Astrocyte (in vitro differentiated cells and primary cell): ENCODE data around the gene PTMS. TPM values are rescaled to one million over a fixed set of nuclear protein-coding genes. Genes with fewer than 3 reads are reported as not detected.

ENCODE experiments used
- DNase-seq: peaks from one replicate; pipeline ENCODE4 v3.0.0-alpha.2; 2010; ENCODE audit warnings: low read depth
- FAIRE-seq: peaks from 2 replicates; lab custom pipeline; 2011; peaks lifted over from hg19 to GRCh38; lab: Jason Lieb, UNC
- H2AFZ ChIP-seq: 2 replicates; pipeline ENCODE4 v1.6.0; 2012; ENCODE audit warnings: low read depth, low read length, inconsistent platforms
- H3K27ac ChIP-seq: 2 replicates; pipeline ENCODE4 v1.5.1; 2011; ENCODE audit warnings: low read depth, low read length, inconsistent platforms
- H3K27me3 ChIP-seq: 2 replicates; pipeline ENCODE4 v1.6.0; 2011; ENCODE audit warnings: low read length, inconsistent platforms; ENCODE audit not compliant: insufficient read depth
- H3K36me3 ChIP-seq: 2 replicates; pipeline ENCODE4 v1.5.1; 2011; ENCODE audit warnings: low read length, inconsistent platforms; ENCODE audit not compliant: insufficient read depth
- H3K4me1 ChIP-seq: 2 replicates; pipeline ENCODE4 v1.5.1; 2011; ENCODE audit warnings: low read length, inconsistent platforms; ENCODE audit not compliant: insufficient read depth
- H3K4me2 ChIP-seq: 2 replicates; pipeline ENCODE4 v1.6.0; 2012; ENCODE audit warnings: low read length, inconsistent platforms
- H3K4me3 ChIP-seq: 2 replicates; pipeline ENCODE4 v1.5.1; 2011; ENCODE audit warnings: low read depth, mild to moderate bottlenecking, low read length, inconsistent platforms; ENCODE audit not compliant: insufficient read depth
- H3K79me2 ChIP-seq: 2 replicates; pipeline ENCODE4 v1.6.0; 2012; ENCODE audit warnings: mild to moderate bottlenecking, low read length, inconsistent platforms; ENCODE audit not compliant: insufficient read depth
- H3K9ac ChIP-seq: 2 replicates; pipeline ENCODE4 v1.6.0; 2012; ENCODE audit warnings: mild to moderate bottlenecking, low read length, inconsistent platforms
- H3K9me3 ChIP-seq: 2 replicates; pipeline ENCODE4 v1.5.1; 2012; ENCODE audit warnings: low read depth, mild to moderate bottlenecking, low read length, inconsistent platforms; ENCODE audit not compliant: insufficient read depth
- H4K20me1 ChIP-seq: 2 replicates; pipeline ENCODE4 v1.6.0; 2012; ENCODE audit warnings: low read length, inconsistent platforms; ENCODE audit not compliant: insufficient read depth
- H3K27ac Mint-ChIP-seq: one replicate; pipeline ENCODE4 v1.8.0; 2021; ENCODE audit warnings: mild to moderate bottlenecking, mixed read lengths; ENCODE audit not compliant: unreplicated experiment
- H3K27me3 Mint-ChIP-seq: one replicate; pipeline ENCODE4 v1.8.0; 2021; ENCODE audit warnings: low read depth, mixed read lengths; ENCODE audit not compliant: unreplicated experiment
- H3K36me3 Mint-ChIP-seq: one replicate; pipeline ENCODE4 v1.8.0; 2021; ENCODE audit warnings: low read depth, mixed read lengths; ENCODE audit not compliant: unreplicated experiment
- H3K4me1 Mint-ChIP-seq: one replicate; pipeline ENCODE4 v1.8.0; 2021; ENCODE audit warnings: low read depth, mixed read lengths; ENCODE audit not compliant: unreplicated experiment
- H3K4me3 Mint-ChIP-seq: one replicate; pipeline ENCODE4 v1.8.0; 2021; ENCODE audit warnings: mild to moderate bottlenecking, moderate library complexity, mixed read lengths; ENCODE audit not compliant: unreplicated experiment
- H3K9me3 Mint-ChIP-seq: one replicate; pipeline ENCODE4 v1.8.0; 2021; ENCODE audit warnings: mild to moderate bottlenecking, mixed read lengths; ENCODE audit not compliant: unreplicated experiment
- CTCF ChIP-seq: IDR thresholded peaks from 2 replicates; pipeline ENCODE4 v1.5.1; 2011; ENCODE audit warnings: low read depth, mild to moderate bottlenecking, inconsistent platforms, low read length, moderate library complexity; ENCODE audit not compliant: insufficient read depth
- EZH2 ChIP-seq: IDR thresholded peaks from 2 replicates; pipeline ENCODE4 v1.6.1; 2012; ENCODE audit warnings: mild to moderate bottlenecking, low read length, inconsistent platforms; ENCODE audit not compliant: insufficient read depth
- total RNA-seq: library from RNA; stranded (reverse); gene quantifications from 2 replicates; pipeline ENCODE4 v1.2.1, GENCODE V29; 2021

PTMS gene
- total RNA-seq, 1 donor from 2014 or later = 510 TPM

DNA sequence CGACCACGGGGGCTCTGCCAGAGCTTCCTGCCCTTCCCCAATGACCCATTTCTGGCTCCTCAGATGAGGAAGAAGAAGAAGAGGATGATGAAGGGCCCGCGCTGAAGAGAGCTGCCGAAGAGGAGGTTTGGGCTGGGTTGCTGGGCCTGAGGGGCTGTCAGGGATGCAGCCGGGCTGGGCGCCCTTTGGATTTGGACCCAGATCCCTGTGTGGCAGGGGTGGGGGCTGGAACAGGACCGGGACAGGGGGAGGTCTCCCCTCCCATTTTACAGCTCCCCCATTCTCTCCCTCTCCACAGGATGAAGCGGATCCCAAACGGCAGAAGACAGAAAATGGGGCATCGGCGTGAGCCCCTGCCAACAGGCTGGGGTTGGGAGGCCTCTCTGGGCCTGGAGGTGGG is 3.9 kb downstream of the PTMS start:
- no peak overlapping the region for H2AFZ ChIP-seq
- no peak for TF ChIP-seq CTCF
- no peak for TF ChIP-seq EZH2
- Mint-ChIP-seq H3K4me1 (peaks cover 20% of the 10 kb centered on the region), H3K4me3 (no peak overlapping the region), H3K27ac (no peak overlapping the region), H3K36me3 (peaks cover 29% of the 10 kb centered on the region), H3K9me3 (no peaks in the 10 kb centered on the region), H3K27me3 (peaks cover 16% of the 10 kb centered on the region)
- H3K9ac ChIP-seq = no peak overlapping the region
- no peak overlapping the region for H3K4me3 ChIP-seq
- H4K20me1 ChIP-seq = peaks cover 53% of the 10 kb centered on the region
- H3K4me2 ChIP-seq = no peak overlapping the region
- no peaks in the 10 kb centered on the region for H3K9me3 ChIP-seq
- H3K36me3 ChIP-seq = peaks cover 16% of the 10 kb centered on the region
- H3K27me3 ChIP-seq = no peaks in the 10 kb centered on the region
- FAIRE-seq = no peak
- H3K79me2 ChIP-seq = peaks cover 33% of the 10 kb centered on the region
- no peak for DNase-seq
- no peak overlapping the region for H3K27ac ChIP-seq
- peaks cover 33% of the 10 kb centered on the region for H3K4me1 ChIP-seq

- FAIRE-seq (no peak), DNase-seq (no peak)
- Histone ChIP-seq H3K27me3 (no peaks in the 10 kb centered on the region), H3K4me2 (no peak overlapping the region), H3K79me2 (peaks cover 33% of the 10 kb centered on the region), H4K20me1 (peaks cover 53% of the 10 kb centered on the region), H3K4me3 (no peak overlapping the region), H3K27ac (no peak overlapping the region), H3K9ac (no peak overlapping the region), H2AFZ (no peak overlapping the region), H3K9me3 (no peaks in the 10 kb centered on the region), H3K36me3 (peaks cover 20% of the 10 kb centered on the region), H3K4me1 (peaks cover 28% of the 10 kb centered on the region)
- Mint-ChIP-seq H3K4me3 (no peak overlapping the region), H3K27me3 (peaks cover 18% of the 10 kb centered on the region), H3K27ac (peak overlapping the region; percentile 58), H3K36me3 (peaks cover 29% of the 10 kb centered on the region), H3K4me1 (peaks cover 15% of the 10 kb centered on the region), H3K9me3 (no peaks in the 10 kb centered on the region)
- TF ChIP-seq CTCF = no peak
These were observed 4.4 kb downstream of the PTMS start for GRCh38 chr12:6770600-6770999.

DNA sequence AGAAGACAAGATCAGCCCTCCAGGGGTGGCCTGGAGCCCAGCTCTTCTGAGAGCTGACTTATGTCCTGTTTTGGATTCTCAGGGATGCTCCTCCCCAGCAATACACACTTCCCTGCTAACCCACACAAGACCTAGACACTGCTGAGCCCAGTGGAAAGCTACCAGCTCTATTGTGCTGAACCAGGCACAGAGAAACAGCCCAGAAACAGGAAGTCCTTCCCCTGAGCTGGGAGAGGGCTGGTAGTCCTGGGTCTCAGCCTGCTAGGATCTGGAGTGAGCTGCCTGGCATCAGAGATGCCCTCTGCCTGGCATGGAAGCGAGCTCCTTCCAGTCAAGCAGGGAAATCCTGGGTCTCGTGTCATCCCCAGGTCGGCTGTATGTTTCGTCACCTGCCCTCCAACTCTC is 4.9 kb downstream of the PTMS start:
- Mint-ChIP-seq H3K27me3 (peaks cover 21% of the 10 kb centered on the region), H3K9me3 (no peaks in the 10 kb centered on the region), H3K4me3 (no peak overlapping the region), H3K27ac (peak overlapping the region; percentile 58), H3K36me3 (peaks cover 30% of the 10 kb centered on the region), H3K4me1 (peaks cover 15% of the 10 kb centered on the region)
- H4K20me1 ChIP-seq = peaks cover 53% of the 10 kb centered on the region
- DNase-seq (no peak), FAIRE-seq (no peak)
- H2AFZ ChIP-seq = no peak overlapping the region
- no peaks in the 10 kb centered on the region for H3K27me3 ChIP-seq
- no peaks in the 10 kb centered on the region for H3K9me3 ChIP-seq
- no peak overlapping the region for H3K27ac ChIP-seq
- H3K4me2 ChIP-seq = no peak overlapping the region
- peaks cover 20% of the 10 kb centered on the region for H3K36me3 ChIP-seq
- no peak overlapping the region for H3K9ac ChIP-seq
- TF ChIP-seq EZH2 (no peak), CTCF (no peak)
- H3K79me2 ChIP-seq = peaks cover 33% of the 10 kb centered on the region
- no peak overlapping the region for H3K4me3 ChIP-seq
- peaks cover 24% of the 10 kb centered on the region for H3K4me1 ChIP-seq
